ENCODE measurements around the gene OR11A1.
"Not testable (repeated sequence)": the region's sequence is repeated elsewhere in the genome, so short reads cannot be mapped to it uniquely, and the experiment has no call there.

OR11A1 gene

DNA sequence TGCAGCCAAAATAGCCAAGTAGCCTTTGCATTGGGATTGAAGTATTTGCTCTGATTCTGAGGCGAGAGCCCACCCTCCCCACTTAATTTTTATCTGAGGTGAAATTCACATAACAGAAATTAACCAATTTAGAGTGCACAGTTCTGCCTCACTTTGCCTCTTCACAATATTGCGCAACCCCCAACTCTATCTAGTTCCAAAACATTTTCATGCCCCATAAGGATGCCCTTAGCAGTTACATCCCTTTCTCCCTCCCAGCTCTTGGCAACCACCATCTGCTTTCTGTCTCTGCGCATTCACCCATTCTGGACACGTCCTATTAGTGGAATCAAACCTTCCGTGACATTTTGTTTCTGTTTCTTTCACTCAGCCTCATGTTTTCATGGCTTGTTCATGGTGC, 21.9 kb upstream of the OR11A1 start:
- DNase-seq (ENCODE audit: low read depth), result no peak

DNA sequence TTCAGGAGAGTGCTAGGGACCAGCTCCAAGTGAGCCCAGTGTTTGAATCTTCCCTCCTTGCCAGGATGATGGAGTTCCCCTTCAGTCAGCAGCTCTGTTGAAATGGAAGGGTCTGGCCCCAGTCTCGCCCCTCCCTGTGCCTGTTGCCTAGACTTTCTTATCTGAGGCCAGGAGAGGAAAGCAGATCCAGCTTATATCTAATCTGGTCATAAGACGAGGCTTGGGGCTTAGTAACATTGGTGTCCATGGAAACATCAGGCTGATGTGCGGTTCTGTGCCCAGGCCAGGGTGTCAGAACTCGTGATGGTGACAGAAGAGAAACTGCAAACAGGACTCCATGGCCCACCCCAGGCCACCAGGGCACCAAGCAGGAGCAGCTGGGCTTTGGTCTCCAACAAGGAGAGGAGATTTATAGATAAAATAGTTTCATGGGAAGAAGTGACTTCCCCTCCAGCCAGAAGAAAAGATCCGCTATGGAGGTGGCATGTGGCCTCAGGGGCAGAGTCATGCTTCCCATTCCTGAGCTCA, 21.1 kb upstream of the OR11A1 start:
- DNase-seq (ENCODE audit: low read depth), result no peak

DNA sequence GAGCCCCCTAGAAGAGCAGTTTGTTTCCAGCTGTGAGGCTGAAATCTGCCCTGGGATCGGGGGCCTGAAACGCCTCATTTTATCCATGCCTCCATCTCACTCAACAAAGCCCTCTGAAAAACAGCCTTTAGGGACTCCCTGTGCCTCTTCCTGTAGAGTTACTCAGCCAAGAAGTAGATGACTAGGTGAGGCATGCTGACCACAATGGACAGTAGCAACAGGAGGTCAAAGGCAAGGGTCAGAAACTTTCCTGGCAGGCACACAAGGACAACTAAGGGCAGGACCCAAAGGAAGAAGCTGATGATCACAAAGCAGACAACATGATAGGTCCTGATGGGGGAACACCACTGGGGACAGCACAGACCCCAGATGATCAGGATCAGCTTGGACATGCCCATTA, 18.1 kb upstream of the OR11A1 start:
- no peak for DNase-seq (ENCODE audit: low read depth)

DNA sequence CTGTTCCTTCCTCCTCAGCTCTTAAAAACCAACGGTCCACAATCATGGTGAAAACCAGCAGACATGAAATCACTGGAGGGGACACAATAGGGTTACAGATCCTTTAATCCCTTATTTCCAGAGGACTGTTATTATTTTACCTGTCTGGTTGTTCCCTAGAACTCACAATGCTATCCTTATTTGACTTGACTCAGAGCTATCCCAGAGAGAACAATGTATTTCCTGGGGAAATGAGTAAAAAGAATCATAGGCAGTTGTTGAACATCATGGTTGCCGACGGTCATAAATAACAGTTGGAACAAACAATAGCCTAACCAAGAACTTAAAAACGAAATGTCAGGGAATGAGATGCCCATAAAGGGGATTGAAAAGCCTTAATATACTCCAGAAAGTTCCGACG, 9.4 kb upstream of the OR11A1 start:
- no peak for DNase-seq (ENCODE audit: low read depth)

DNA sequence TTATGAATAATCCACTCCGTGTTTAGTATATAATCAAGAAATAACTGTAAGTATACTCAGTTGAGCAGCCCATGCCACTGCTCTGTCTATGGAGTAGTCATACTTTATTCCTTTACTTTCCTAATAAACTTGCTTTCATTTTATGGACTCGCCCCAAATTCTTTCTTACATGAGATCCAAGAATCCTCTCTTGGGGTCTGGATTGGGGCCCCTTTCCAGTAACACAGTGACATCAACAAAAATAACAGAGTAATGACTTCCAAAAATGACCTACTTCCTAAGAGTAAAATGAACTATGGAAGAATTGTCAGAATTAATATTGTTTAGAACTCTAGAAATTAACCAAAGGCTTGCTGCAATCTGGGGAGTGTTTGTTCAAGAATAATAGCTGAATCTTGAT, 8.9 kb upstream of the OR11A1 start:
- DNase-seq (ENCODE audit: low read depth), result no peak

DNA sequence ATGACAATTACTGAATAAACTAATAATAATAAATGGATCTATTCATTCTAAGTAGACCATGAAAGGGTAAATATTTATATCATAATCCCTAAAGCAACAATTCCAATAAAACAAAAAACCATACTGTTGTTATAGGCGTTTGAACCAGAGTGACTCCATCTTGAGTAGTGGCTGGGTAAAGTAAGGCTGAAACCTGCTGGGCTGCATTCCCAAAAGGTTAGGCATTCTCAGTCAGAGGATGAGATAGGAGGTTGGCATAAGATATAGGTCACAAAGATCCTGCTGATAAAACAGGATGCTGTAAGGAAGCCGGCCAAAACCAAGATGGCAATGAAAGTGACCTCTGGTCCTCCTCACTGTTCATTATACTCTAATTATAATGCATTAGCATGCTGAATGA, 8.4 kb upstream of the OR11A1 start:
- no peak for DNase-seq (ENCODE audit: low read depth)

DNA sequence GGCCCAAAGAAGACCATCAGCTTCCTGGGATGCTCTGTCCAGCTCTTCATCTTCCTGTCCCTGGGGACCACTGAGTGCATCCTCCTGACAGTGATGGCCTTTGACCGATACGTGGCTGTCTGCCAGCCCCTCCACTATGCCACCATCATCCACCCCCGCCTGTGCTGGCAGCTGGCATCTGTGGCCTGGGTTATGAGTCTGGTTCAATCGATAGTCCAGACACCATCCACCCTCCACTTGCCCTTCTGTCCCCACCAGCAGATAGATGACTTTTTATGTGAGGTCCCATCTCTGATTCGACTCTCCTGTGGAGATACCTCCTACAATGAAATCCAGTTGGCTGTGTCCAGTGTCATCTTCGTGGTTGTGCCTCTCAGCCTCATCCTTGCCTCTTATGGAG, 5.2 kb upstream of the OR11A1 start:
- DNase-seq (ENCODE audit: low read depth), result no peak

DNA sequence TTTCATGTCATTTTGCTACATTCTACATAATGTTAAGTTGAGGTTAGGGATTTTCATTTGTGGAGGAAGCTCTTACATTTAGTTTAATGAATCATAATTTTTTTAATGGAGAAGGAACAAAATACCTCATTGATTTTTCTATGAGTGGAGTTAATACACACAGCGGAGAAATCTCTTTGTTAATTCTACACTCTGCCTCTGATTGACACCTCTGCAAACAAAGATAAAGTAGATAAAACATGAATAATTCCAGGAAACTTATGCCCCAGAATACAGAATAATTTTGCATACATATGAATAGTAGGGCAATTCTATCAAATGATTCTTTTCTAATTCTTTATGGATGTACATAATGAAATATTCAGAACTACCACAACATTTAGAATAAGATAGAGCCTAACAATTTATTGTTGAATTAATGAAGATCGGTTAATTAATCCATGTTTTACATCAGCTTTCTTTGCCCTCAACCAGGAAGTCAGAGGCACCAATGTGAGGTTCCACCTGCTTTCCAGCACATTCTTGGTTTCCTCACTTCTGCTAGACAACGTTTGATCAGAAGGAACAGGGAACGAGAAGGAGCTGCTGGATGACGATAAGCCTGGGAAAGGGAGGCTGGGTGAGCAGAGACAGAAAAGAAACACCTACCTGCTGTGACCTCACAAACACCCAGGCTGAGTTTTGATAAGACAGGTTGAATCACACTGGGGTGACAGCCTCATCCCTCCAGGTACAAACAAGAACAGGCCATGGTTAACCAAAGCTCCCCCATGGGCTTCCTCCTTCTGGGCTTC, 4.3 kb upstream of the OR11A1 start:
- no peak for DNase-seq (ENCODE audit: low read depth)

DNA sequence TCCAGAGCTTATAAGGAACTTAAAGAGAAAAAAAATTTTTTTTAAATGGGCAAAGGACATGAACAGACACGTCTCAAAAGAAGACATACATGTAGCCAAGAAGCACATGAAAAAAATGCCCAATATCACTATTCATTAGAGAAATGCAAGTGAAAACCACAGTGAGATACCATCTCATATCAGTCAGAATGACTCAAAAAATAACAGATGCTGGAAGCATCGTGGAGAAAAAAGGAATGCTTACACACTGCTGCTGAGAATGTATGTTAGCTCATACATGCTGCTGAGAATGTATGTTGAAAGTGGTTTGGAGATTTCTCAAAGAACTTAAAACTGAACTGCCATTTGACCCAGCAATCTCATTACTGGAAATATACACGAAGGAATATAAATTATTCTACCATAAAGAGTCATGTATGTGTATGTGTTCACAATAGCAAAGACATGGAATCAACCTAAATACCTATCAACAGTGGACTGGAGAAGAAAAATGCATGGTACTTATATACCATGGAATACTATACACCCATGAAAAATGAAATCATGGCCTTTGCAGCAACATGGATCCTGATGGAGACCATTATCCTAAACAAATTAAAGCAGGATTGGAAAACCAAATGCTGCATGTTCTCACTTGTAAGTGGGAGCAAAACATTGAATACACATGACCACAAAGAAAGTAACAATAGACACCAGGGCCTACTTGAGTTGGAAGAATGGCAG, 5.2 kb downstream of the OR11A1 start:
- no peak for DNase-seq (ENCODE audit: low read depth)

DNA sequence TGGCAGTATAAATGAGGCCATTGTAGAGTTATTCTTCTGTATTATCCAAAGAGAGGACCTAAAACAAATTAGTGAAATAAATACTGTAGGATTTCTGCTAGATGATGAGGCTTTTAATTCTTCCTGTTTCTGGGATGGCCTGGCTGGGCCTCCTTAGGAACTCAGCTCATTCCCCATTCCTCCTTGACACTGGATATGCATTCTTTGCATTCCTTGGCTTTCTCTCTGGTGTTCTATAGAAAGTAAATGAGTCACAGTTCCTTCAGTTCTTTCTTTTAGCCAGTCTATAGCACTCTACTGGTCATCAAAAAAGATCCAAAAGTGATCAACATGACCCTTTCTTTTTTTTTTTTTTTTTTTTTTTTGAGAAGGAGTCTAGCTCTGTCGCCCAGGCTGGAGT, 9.2 kb downstream of the OR11A1 start:
- DNase-seq (ENCODE audit: low read depth), result no peak

DNA sequence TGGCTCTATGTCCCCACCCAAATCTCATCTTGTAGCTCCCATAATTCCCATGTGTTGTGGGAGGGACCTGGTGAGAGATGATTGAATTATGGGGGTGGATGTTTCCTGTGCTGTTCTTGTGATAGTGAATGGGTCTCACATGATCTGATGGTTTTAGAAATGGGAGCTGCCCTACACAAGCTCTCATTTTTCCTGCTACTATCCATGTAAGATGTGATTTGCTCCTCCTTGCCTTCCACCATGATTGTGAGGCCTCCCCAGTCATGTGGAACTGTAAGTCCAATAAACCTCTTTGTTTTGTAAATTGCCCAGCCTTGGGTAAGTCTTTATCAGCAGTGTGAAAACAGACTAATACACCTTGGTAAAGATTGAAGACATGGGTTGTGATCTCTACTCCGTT, 12.8 kb downstream of the OR11A1 start:
- DNase-seq (ENCODE audit: low read depth), result not testable (repeated sequence)

DNA sequence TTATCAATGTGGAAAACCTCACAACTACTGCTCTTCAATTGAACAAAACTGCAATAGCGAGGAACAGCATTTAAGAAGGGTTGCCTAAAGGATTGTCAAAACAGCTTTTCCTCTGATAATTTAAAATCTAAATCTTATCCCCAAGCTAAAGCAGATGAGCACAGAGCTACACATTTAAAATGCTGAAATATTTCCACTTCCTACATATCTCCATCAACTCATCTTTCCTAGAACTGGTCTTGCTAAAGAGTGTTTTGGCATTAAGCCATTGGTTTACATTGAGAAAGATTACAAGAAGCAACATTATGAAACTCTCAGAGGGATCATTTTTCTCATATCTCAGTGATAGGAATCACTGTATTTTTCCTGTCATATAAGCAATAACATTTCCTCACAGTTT, 14.2 kb downstream of the OR11A1 start:
- DNase-seq (ENCODE audit: low read depth), result no peak

DNA sequence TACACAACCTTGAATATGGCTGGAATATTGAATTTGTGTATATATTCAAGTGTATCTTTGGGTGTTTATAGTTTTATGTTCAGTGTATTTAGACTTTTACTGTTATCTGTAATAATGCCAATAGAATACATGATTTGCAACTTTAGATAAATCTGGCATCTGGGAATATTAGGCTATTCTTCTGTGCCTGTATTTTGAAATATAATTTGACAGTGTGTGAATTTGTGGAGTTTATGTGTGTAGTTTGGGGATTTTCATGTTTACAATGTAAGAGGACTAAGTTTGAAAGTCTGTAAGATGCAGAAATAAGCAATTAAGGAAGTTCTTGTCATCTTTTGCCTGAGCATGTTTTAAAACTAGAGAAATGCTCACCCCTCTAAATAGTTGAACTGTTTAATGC, 17.9 kb downstream of the OR11A1 start, which contains the start of gene OR10C1:
Gene OR10C1, plus strand, starts transcription at position 301 of the 400 bp plus-strand sequence. CDS start 710 bp downstream, outside the sequence.
- no peak for DNase-seq (ENCODE audit: low read depth)

DNA sequence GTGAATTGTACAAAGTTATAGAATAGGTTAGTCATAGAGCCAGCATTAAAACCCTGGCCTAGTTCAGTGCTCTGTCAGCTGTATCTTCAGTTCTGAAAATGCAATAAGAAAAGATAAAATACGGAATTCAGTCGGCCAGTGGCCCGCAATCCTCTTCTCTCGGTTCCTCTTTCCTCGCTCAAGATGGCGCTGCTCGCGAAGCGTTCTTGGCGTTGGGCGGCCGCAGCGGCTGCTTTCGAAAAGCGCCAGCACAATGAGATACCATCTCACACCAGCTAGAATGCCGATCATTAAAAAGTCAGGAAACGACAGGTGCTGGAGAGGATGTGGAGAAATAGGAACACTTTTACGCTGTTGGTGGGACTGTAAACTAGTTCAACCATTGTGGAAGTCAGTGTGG, 20.1 kb downstream of the OR11A1 start:
- DNase-seq (ENCODE audit: low read depth), result not testable (repeated sequence)

DNA sequence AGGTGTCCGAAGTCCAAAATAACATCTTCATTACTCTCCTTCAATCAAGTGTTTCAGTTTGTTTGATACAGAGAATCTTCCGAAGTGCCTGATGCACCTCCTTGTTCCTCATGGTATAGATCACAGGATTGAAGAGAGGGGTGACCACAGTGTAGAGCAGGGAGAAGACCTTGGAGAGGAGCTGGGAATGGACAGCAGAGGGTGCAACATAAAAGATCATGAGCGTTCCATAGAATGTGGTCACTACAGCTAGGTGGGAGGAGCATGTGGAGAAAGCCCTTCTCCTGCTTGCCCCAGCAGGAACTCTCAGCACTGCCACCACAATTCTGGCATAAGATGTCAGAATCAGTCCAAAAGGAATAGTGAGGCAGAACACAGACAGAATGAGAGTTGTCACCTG, 30.2 kb downstream of the OR11A1 start:
- DNase-seq (ENCODE audit: low read depth), result no peak

DNA sequence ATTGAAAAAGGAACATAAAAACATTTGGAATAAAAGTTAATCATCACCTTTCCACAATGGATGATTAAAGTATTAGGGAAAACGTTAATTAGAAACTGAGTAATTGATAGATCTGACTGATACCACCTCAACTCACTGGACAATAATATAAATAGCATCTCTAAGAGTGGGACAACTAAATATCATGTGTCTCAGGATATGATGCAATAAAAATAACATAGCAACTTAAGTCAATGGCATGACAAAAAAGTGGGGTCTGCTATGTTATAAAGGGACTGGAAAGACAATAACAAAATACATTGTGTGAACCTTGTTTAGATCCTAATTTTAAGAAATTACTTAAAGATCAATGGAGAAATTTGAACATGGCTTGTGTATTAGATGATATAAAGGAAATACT, 31.8 kb downstream of the OR11A1 start:
- no peak for DNase-seq (ENCODE audit: low read depth)

DNA sequence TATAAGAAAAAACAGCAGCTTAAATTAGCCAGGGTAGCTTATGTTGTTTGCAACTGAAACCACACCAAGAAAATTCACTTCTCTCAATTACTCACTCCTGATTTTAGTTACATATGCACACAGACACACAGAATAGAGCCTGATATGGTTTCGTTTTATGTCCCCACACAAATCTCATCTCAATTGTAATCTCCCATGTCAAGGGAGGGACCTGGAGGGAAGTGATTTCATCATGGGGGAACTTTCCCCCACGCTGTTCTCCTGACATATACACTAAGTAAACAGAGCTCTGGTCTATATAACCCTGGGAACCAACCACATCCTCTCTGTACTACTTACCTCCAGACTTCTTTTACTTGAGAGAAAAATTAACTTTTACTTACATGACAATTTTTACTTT, 32.3 kb downstream of the OR11A1 start:
- no peak for DNase-seq (ENCODE audit: low read depth)

DNA sequence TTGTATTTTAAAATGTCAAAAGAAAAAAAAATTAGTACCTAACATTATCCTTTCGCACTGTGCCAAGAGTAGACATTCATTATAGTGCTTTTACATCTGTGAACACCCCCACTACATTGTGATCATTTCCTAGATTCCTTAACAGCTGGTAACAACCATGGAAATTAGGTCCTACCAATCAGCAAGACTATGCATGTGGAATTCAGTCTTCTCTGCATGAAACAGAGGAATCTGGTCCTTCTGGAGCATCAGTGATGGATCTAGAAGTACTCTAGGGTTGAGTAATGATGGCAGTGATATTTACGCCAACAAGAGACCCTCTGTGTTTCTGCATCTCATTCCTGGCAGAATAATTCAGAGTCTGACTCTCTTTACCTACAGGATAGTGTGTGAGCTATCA, 32.7 kb downstream of the OR11A1 start:
- no peak for DNase-seq (ENCODE audit: low read depth)

DNA sequence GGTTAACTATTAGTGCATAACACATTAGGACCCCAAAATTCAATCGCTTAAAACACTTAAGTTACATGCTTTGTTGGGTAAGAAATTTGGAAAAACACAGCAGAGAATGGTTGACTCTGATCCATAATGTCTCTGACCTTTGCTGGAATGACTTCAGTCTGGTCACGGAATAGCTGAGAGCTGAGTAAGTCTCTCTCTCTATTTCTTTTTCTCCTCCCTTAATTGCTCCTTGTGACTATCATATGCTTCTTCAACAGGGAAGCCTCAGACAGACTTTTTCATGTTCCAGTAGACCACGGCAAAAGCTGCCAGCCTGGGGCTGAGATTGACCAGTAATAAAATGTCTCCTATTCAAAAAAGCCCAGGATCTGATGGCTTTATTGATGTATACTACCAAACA, 37.4 kb downstream of the OR11A1 start:
- no peak for DNase-seq (ENCODE audit: low read depth)

DNA sequence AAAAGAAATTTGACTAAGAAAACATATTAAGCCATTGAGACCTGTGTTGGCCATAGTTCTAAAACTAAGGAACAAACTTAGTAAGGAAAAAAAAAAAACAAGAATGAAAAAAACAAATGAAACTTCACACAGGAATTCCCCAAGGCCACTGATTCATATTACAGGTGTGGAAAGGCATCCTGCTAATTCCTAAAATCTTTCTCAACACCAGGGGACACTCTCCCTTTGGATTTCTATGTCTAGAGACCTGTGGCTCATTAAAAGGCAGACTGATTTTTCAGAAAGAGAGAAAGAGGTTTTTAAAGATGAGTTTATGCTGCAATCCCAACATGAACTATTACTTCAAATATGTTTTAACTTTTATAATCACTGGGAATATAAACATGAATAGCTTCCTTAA, 42.3 kb downstream of the OR11A1 start, which contains the start of gene OR12D1:
Gene OR12D1, plus strand, starts transcription at position 341 of the 400 bp plus-strand sequence.
- no peak for DNase-seq (ENCODE audit: low read depth)

DNA sequence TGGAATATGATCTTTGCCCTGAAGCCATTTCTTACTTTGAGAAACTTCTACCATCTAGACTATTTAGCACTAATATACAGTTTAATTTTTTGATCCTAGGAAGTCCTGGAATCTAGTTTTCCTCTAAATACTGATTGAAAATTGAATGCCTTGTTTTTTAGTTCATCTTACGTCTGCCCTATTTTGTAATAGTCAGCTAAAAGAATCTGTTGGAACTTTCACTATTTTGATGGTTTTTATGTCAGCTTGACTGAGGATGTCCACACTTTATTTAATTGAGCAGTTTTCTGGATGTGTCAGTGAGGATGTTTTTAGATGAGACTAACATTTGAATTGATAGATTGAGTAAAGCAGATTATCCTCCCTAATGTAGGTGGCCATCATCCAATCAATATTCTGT, 53.1 kb downstream of the OR11A1 start:
- no peak for DNase-seq (ENCODE audit: low read depth)

DNA sequence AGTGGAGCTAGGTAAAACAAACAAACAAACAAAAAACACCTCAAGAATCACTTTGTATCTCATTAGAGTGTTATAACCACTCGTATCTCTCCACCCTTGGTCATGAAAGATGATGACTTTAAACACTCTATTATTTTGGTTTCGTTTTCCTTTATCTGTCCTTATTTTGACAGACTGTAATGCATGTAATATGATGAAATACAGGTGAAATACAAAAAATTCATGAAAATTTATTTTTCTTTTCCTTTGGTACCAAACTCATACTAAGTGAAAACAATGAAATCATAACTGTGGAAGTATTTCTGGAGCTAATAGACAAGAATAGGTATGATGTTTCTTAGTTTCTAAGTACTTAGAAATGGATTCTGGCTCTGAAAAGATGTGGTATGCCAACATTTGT, 57.3 kb downstream of the OR11A1 start:
- no peak for DNase-seq (ENCODE audit: low read depth)

DNA sequence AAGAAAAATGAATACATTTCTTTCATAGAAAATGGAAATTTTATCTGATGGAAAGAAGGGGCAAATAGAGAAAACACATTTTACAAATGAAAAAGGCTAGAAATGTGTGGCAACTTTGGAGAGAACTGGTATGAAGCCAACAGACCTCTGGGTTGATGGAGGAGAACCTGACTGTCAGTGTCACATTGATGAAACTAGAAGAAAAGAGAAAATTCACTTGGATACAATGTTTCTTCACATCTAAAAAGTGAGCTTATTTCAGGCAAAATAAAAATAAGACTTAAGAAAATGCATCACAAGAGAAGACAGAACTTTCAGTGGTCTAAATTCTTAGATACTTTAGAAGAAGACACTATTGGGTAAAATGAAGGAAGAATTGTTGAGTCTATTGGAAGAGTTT, 61.5 kb downstream of the OR11A1 start, which contains the start of gene OR12D2:
Gene OR12D2, plus strand, starts transcription at position 301 of the 400 bp plus-strand sequence. CDS start 1,069 bp downstream, outside the sequence.
- no peak for DNase-seq (ENCODE audit: low read depth)
